Activated naive CD8-positive, alpha-beta T cell (primary cell): ENCODE results near the gene KDM5C.

Experiments
- H3K27ac Mint-ChIP-seq: one replicate; pipeline ENCODE4 v1.8.0; 2021; ENCODE audit warnings: mixed read lengths
- H3K27me3 Mint-ChIP-seq: one replicate; pipeline ENCODE4 v1.8.0; 2021; ENCODE audit warnings: mixed read lengths
- H3K36me3 Mint-ChIP-seq: one replicate; pipeline ENCODE4 v1.8.0; 2021; ENCODE audit warnings: mixed read lengths
- H3K4me1 Mint-ChIP-seq: one replicate; pipeline ENCODE4 v1.8.0; 2021; ENCODE audit warnings: low read depth, mixed read lengths
- H3K4me3 Mint-ChIP-seq: one replicate; pipeline ENCODE4 v1.8.0; 2021; ENCODE audit warnings: mild to moderate bottlenecking, mixed read lengths
- H3K9me3 Mint-ChIP-seq: one replicate; pipeline ENCODE4 v1.8.0; 2021; ENCODE audit warnings: low read depth, mixed read lengths

Gene KDM5C

GRCh38 chrX:53236025-53236679 lies 11.1 kb upstream of the KDM5C start:
- H3K4me1 Mint-ChIP-seq = peaks cover 1% of the 10 kb centered on the region
- H3K36me3 Mint-ChIP-seq = no peaks in the 10 kb centered on the region
- H3K27ac Mint-ChIP-seq = no peak overlapping the region
- H3K9me3 Mint-ChIP-seq = no peaks in the 10 kb centered on the region
- no peaks in the 10 kb centered on the region for H3K27me3 Mint-ChIP-seq
- no peak overlapping the region for H3K4me3 Mint-ChIP-seq

GRCh38 chrX:53235566-53235965 lies 10.6 kb upstream of the KDM5C start:
- Mint-ChIP-seq H3K4me1 (peaks cover 1% of the 10 kb centered on the region), H3K4me3 (no peak overlapping the region), H3K36me3 (no peaks in the 10 kb centered on the region), H3K27me3 (no peaks in the 10 kb centered on the region), H3K27ac (no peak overlapping the region), H3K9me3 (no peaks in the 10 kb centered on the region)

GRCh38 chrX:53234484-53234883 lies 9.5 kb upstream of the KDM5C start:
- peaks cover 1% of the 10 kb centered on the region for H3K4me1 Mint-ChIP-seq
- H3K27me3 Mint-ChIP-seq = no peaks in the 10 kb centered on the region
- H3K27ac Mint-ChIP-seq = no peak overlapping the region
- H3K9me3 Mint-ChIP-seq = no peaks in the 10 kb centered on the region
- H3K36me3 Mint-ChIP-seq = no peaks in the 10 kb centered on the region
- no peak overlapping the region for H3K4me3 Mint-ChIP-seq

GRCh38 chrX:53233536-53233935 lies 8.5 kb upstream of the KDM5C start:
- Mint-ChIP-seq H3K36me3 (no peaks in the 10 kb centered on the region), H3K27me3 (no peaks in the 10 kb centered on the region), H3K4me3 (no peak overlapping the region), H3K9me3 (no peaks in the 10 kb centered on the region), H3K4me1 (no peaks in the 10 kb centered on the region), H3K27ac (no peak overlapping the region)

GRCh38 chrX:53230116-53230515 lies 5.1 kb upstream of the KDM5C start:
- no peaks in the 10 kb centered on the region for H3K36me3 Mint-ChIP-seq
- H3K27ac Mint-ChIP-seq = no peak overlapping the region
- no peaks in the 10 kb centered on the region for H3K9me3 Mint-ChIP-seq
- H3K27me3 Mint-ChIP-seq = no peaks in the 10 kb centered on the region
- peaks cover 3% of the 10 kb centered on the region for H3K4me1 Mint-ChIP-seq
- H3K4me3 Mint-ChIP-seq = no peak overlapping the region

GRCh38 chrX:53227224-53227765 lies 2.3 kb upstream of the KDM5C start:
- Mint-ChIP-seq H3K4me3 (no peak overlapping the region), H3K27me3 (no peaks in the 10 kb centered on the region)

GRCh38 chrX:53223955-53224859 lies 800 bp downstream of the KDM5C start:
- peak overlapping the region; percentile 98 for H3K27ac Mint-ChIP-seq
- H3K27me3 Mint-ChIP-seq = no peaks in the 10 kb centered on the region
- H3K4me1 Mint-ChIP-seq = peaks cover 26% of the 10 kb centered on the region
- H3K36me3 Mint-ChIP-seq = no peaks in the 10 kb centered on the region
- H3K9me3 Mint-ChIP-seq = no peaks in the 10 kb centered on the region
- peak overlapping the region; percentile 95 for H3K4me3 Mint-ChIP-seq

More at GRCh38 chrX:53227224-53227765, 2.3 kb upstream of the KDM5C start:
- no peak overlapping the region for H3K27ac Mint-ChIP-seq
- H3K4me1 Mint-ChIP-seq = peaks cover 16% of the 10 kb centered on the region
- H3K36me3 Mint-ChIP-seq = no peaks in the 10 kb centered on the region
- H3K9me3 Mint-ChIP-seq = no peaks in the 10 kb centered on the region

- Mint-ChIP-seq H3K27ac (peak overlapping the region; percentile 98), H3K9me3 (no peaks in the 10 kb centered on the region), H3K4me3 (peak overlapping the region; percentile 95), H3K4me1 (peaks cover 26% of the 10 kb centered on the region), H3K27me3 (no peaks in the 10 kb centered on the region), H3K36me3 (no peaks in the 10 kb centered on the region)
These were observed 1.8 kb downstream of the KDM5C start for GRCh38 chrX:53223068-53223693.

- H3K27ac Mint-ChIP-seq = no peak overlapping the region
- no peaks in the 10 kb centered on the region for H3K4me1 Mint-ChIP-seq
- H3K36me3 Mint-ChIP-seq = no peaks in the 10 kb centered on the region
- no peaks in the 10 kb centered on the region for H3K27me3 Mint-ChIP-seq
- no peaks in the 10 kb centered on the region for H3K9me3 Mint-ChIP-seq
- H3K4me3 Mint-ChIP-seq = no peak overlapping the region
These were observed 13.5 kb downstream of the KDM5C start for GRCh38 chrX:53211391-53211978.

GRCh38 chrX:53196678-53197077 lies 28.3 kb downstream of the KDM5C start:
- H3K4me1 Mint-ChIP-seq = no peaks in the 10 kb centered on the region
- H3K27me3 Mint-ChIP-seq = no peaks in the 10 kb centered on the region
- H3K36me3 Mint-ChIP-seq = no peaks in the 10 kb centered on the region
- H3K4me3 Mint-ChIP-seq = no peak overlapping the region
- H3K27ac Mint-ChIP-seq = no peak overlapping the region
- no peaks in the 10 kb centered on the region for H3K9me3 Mint-ChIP-seq

- no peaks in the 10 kb centered on the region for H3K36me3 Mint-ChIP-seq
- H3K27ac Mint-ChIP-seq = peak overlapping the region; percentile 38
- no peak overlapping the region for H3K4me3 Mint-ChIP-seq
- no peaks in the 10 kb centered on the region for H3K27me3 Mint-ChIP-seq
- no peaks in the 10 kb centered on the region for H3K9me3 Mint-ChIP-seq
- no peaks in the 10 kb centered on the region for H3K4me1 Mint-ChIP-seq
These were observed 29.6 kb downstream of the KDM5C start for GRCh38 chrX:53195401-53195800.

GRCh38 chrX:53194308-53194707 lies 30.7 kb downstream of the KDM5C start:
- Mint-ChIP-seq H3K27ac (no peak overlapping the region), H3K4me1 (peaks cover 1% of the 10 kb centered on the region), H3K9me3 (no peaks in the 10 kb centered on the region), H3K27me3 (no peaks in the 10 kb centered on the region), H3K4me3 (no peak overlapping the region), H3K36me3 (no peaks in the 10 kb centered on the region)

- Mint-ChIP-seq H3K27ac (no peak overlapping the region), H3K27me3 (no peaks in the 10 kb centered on the region), H3K4me1 (peaks cover 7% of the 10 kb centered on the region), H3K4me3 (no peak overlapping the region), H3K9me3 (no peaks in the 10 kb centered on the region), H3K36me3 (no peaks in the 10 kb centered on the region)
These were observed 31.9 kb downstream of the KDM5C start for GRCh38 chrX:53193093-53193492.

- H3K36me3 Mint-ChIP-seq = no peaks in the 10 kb centered on the region
- no peaks in the 10 kb centered on the region for H3K9me3 Mint-ChIP-seq
- peaks cover 16% of the 10 kb centered on the region for H3K4me1 Mint-ChIP-seq
- no peak overlapping the region for H3K4me3 Mint-ChIP-seq
- H3K27ac Mint-ChIP-seq = peak overlapping the region; percentile 38
- H3K27me3 Mint-ChIP-seq = no peaks in the 10 kb centered on the region
These were observed 34.5 kb downstream of the KDM5C start for GRCh38 chrX:53190363-53190960.
